HL-60/S4 (cell line): ENCODE data around the gene NR4A1.

Source experiments
- in situ Hi-C: fragments of 300-500 bp; cut with MboI; formaldehyde crosslinking; loops from 2 replicates; pipeline ENCODE4 v1.14.3; 2022; ENCODE audit warnings: low sequenced_read_pairs

NR4A1 gene

GRCh38 chr12:52036587-52037171 is 14.6 kb upstream of the NR4A1 start:
- in situ Hi-C loops: no loop called here

- in situ Hi-C loops: no loop called here
Observed at GRCh38 chr12:52037248-52037861, 13.9 kb upstream of the NR4A1 start.

- in situ Hi-C loops: no loop called here
Observed at GRCh38 chr12:52038447-52038846, 12.8 kb upstream of the NR4A1 start.

GRCh38 chr12:52041035-52041434 is 10.2 kb upstream of the NR4A1 start:
- in situ Hi-C loops: no loop called here

- in situ Hi-C loops: no loop called here
Observed at GRCh38 chr12:52041695-52042123, 9.5 kb upstream of the NR4A1 start.

GRCh38 chr12:52042706-52043385 is 8.4 kb upstream of the NR4A1 start:
- in situ Hi-C loops: no loop called here

GRCh38 chr12:52043386-52044212 is 7.6 kb upstream of the NR4A1 start:
- in situ Hi-C loops: no loop called here

GRCh38 chr12:52044292-52044983 is 6.8 kb upstream of the NR4A1 start:
- in situ Hi-C loops: no loop called here

- in situ Hi-C loops: no loop called here
Observed at GRCh38 chr12:52045794-52046199, 5.4 kb upstream of the NR4A1 start.

- in situ Hi-C loops: no loop called here
Observed at GRCh38 chr12:52046859-52047258, 4.4 kb upstream of the NR4A1 start.

- in situ Hi-C loops: no loop called here
Observed at GRCh38 chr12:52049286-52049685, 2.0 kb upstream of the NR4A1 start.

GRCh38 chr12:52049688-52050087 is 1.6 kb upstream of the NR4A1 start:
- in situ Hi-C loops: no loop called here

- in situ Hi-C loops: no loop called here
Observed at GRCh38 chr12:52050116-52050757, 1.0 kb upstream of the NR4A1 start.

- in situ Hi-C loops: no loop called here
Observed at GRCh38 chr12:52052468-52053186, 1.4 kb downstream of the NR4A1 start.

- in situ Hi-C loops: no loop called here
Observed at GRCh38 chr12:52053536-52054209, 2.4 kb downstream of the NR4A1 start.

GRCh38 chr12:52054231-52054832 is 3.1 kb downstream of the NR4A1 start:
- in situ Hi-C loops: no loop called here

GRCh38 chr12:52054833-52055730 is 3.8 kb downstream of the NR4A1 start:
- in situ Hi-C loops: no loop called here
